ENCODE measurements around the gene TRAF3IP1.

DNA sequence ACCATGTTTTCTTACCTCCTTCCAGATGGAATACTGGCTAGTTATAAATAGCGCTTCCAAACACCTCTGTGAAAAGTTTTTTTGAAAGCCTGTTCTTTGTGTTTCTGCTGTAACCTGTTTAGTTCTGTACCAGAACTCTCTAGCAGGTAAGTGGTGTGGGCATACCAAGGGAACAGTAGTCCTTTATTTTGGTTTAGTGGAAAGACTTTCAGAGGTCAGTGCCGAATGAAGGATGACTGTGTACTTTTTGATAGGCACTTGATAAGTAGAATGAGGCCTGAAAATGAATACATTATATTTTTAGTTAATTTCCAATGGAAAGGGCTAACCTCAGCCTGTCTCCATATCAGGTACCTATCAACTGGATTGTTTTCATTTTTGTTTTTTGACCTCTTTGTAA, 78.8 kb downstream of the TRAF3IP1 start:
- TF ChIP-seq, protein P1, sequence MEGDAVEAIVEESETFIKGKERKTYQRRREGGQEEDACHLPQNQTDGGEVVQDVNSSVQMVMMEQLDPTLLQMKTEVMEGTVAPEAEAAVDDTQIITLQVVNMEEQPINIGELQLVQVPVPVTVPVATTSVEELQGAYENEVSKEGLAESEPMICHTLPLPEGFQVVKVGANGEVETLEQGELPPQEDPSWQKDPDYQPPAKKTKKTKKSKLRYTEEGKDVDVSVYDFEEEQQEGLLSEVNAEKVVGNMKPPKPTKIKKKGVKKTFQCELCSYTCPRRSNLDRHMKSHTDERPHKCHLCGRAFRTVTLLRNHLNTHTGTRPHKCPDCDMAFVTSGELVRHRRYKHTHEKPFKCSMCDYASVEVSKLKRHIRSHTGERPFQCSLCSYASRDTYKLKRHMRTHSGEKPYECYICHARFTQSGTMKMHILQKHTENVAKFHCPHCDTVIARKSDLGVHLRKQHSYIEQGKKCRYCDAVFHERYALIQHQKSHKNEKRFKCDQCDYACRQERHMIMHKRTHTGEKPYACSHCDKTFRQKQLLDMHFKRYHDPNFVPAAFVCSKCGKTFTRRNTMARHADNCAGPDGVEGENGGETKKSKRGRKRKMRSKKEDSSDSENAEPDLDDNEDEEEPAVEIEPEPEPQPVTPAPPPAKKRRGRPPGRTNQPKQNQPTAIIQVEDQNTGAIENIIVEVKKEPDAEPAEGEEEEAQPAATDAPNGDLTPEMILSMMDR (IDR thresholded peaks at IDR 0.05): no peak
- no peak for TF ChIP-seq POLR2A (IDR thresholded peaks at IDR 0.05)
